CD4-positive, alpha-beta T cell treated with Interleukin-6 for 4 hours (primary cell): Measurements from ENCODE around the gene SLC38A3.
A peak's percentile ranks its signal among the peaks of the same experiment; 100 is the strongest.
"Not testable (repeated sequence)": the region's sequence is repeated elsewhere in the genome, so short reads cannot be mapped to it uniquely, and the experiment has no call there.

Experiments used
- DNase-seq: peaks from one replicate; pipeline ENCODE4 v3.0.0-alpha.2; 2020; ENCODE audit warnings: mixed read lengths

SLC38A3 gene

DNA sequence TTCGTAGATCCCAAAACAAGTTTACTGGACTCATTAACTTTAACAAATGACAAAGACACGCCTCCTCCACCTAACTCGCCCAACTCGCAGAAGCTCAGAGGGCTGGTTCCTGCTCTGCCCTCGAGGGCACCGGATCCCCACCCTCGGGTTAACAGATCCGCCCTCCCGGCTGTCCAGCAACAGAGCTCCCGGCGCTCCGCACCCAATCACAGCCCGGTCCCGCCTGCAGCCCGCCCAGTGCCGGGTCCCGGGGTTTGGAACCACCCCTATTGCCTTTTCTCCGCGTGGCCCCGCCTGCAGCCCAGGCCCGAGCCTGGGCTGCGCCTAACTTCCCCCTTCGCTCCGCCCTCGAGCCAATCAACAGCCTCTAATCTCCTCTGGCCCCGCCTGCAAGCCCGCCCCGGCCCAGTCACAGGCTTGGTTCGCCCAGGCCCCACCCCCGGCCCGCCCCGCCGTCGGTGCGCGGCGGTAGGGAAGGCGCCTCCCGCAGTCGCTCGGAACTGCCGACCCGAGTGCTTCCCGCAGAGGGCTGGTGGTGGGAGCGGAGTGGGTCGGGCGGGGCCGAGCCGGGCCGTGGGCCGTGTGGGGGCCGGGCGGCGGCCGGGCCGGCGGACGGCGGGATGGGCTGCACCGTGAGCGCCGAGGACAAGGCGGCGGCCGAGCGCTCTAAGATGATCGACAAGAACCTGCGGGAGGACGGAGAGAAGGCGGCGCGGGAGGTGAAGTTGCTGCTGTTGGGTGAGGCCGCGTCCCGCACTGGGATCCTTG, 30.8 kb downstream of the SLC38A3 start, which contains the start of gene GNAI2:
Gene GNAI2, plus strand, starts transcription at position 489 of the 768 bp plus-strand sequence. Its CDS starts 132 bp downstream, at position 621.
- DNase-seq: peak; percentile 99

GRCh38 chr3:50236484-50237132, 31.5 kb downstream of the SLC38A3 start:
- no peak for DNase-seq

GRCh38 chr3:50237133-50237651, 32.1 kb downstream of the SLC38A3 start:
- peak; percentile 49 for DNase-seq

DNA sequence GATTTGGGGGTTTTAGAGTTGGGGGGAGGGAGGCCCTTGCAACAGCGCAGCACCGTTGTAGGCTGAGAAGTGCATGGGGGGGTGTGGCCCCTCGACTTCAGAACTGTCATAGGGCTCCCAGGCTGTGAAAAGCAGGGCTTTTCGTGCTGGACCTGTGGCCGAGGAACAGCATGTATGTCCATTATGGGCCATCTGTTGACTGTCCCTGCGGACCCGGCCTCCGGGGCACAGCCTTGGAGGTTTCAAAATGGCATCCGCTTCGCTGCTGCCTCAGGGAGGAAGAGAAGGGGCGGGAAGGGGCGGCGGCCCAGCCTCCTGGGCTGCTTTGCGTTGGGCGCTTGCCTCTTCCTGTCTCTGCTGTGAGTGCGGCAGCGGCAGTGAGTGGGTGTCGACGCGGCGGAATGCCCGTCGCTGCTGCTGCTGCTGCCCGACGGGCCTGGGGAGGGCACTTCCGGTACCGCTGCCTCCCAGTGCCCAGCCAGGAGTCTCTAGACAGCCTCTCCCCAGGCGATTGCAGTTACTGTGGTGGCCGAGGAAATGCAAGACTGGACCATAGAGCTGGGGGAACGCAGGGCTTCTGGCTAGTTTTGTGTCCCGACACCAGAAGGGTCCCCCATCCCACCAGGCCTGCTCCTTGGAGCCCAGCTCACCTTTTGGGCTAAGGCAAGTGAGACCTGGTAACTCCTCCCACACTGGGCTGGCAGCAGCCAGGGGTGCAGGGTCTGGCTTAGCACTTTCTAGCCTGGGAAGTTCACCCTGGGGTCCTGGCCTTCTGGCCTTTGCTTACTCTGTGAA, 32.9 kb downstream of the SLC38A3 start:
- peak; percentile 91 for DNase-seq

GRCh38 chr3:50238549-50239026, 33.5 kb downstream of the SLC38A3 start:
- DNase-seq: peak; percentile 31

DNA sequence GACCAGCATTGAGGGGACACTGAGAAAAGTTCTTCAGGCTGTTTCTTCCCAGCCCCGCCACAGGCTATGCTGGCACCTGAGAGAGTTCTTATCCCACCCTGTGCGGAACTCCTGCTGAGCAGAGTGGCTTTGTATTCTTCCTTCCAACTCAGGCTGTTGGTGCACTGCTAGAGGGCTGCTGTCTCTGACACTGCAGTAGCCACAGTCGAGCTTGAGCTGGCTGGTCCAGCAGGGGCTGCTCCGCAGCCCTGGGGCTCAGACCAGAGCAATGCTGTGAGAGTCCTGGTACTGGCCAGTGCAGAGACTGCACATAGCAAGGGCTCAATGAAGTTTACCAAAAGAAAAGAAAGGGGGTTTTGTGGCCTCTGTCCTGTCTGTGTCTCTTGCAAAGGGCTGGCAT, 34.6 kb downstream of the SLC38A3 start:
- DNase-seq: no peak

- DNase-seq: no peak
These were observed 36.1 kb downstream of the SLC38A3 start for GRCh38 chr3:50241163-50241562.

DNA sequence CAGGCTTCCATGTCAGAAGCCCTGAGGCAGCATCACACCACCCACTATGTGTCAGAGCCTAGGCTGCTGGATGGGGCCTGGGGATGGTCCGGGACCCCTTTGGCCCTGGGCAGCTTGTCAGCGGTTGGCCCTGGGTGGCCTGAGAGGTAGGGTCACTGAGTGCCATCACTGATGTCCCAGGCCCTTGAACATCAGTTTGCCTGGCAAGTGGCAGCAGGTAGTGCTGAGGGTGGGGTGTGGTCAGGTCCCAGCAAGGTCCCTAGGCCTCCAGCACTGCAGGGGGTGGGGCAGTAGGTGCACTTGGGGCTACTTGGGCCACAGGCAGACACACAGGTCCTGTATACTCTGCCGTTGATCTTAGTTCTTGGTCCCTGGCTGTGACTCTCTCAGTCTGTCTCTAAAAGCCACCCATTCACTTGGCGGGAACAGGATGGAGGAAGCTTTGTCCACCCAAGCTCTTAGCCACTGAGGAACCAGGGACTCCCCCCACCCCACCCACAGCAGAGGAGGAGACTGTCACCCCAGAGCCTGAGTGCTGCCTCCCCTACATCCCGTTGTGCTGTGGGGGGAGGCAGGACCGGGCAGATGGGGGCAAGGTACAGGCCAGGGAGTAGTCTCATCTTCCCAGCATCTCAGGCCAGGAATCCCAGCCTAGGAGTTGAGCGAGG, 36.8 kb downstream of the SLC38A3 start:
- DNase-seq: no peak

- DNase-seq: peak; percentile 24
These were observed 37.3 kb downstream of the SLC38A3 start for GRCh38 chr3:50242381-50242770.

DNA sequence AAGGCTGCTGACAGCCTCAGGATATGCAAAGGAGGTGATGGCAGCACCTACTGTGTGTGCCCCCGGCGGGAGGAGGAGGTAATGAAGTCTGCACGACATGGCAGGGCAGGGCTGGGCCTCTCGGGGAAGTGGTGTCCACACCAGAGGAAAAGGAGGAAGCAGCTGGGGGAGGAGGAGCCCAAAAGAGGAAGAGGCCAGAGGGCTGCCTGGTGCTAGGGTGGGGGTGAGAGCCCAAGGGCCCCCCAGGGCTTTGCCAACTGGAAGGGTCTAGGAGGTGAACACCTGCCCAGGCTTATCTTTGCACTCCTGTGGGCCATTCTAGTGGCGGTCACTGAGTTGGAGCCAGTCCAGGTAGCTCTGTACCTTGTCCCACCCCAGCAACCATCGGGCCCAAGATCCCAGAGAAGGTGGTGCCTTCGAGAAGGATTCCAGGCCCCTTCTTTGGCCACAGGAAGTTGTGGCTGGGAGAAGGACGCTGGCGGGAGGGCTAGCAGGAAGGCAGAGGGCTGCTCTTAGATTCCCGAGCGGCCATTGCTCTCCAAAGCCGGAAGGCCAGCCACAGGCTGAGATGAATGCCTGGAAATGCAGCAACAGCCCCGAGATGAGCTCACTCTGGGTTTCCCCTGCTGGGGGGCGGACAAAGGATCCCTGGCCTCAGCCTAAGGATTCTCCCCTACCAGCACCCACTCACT, 37.9 kb downstream of the SLC38A3 start:
- peak; percentile 36 for DNase-seq

GRCh38 chr3:50243543-50243895, 38.4 kb downstream of the SLC38A3 start:
- DNase-seq: no peak

- not testable (repeated sequence) for DNase-seq
These were observed 39.7 kb downstream of the SLC38A3 start for GRCh38 chr3:50244813-50245212.

- DNase-seq: no peak
These were observed 40.2 kb downstream of the SLC38A3 start for GRCh38 chr3:50245251-50245745.

DNA sequence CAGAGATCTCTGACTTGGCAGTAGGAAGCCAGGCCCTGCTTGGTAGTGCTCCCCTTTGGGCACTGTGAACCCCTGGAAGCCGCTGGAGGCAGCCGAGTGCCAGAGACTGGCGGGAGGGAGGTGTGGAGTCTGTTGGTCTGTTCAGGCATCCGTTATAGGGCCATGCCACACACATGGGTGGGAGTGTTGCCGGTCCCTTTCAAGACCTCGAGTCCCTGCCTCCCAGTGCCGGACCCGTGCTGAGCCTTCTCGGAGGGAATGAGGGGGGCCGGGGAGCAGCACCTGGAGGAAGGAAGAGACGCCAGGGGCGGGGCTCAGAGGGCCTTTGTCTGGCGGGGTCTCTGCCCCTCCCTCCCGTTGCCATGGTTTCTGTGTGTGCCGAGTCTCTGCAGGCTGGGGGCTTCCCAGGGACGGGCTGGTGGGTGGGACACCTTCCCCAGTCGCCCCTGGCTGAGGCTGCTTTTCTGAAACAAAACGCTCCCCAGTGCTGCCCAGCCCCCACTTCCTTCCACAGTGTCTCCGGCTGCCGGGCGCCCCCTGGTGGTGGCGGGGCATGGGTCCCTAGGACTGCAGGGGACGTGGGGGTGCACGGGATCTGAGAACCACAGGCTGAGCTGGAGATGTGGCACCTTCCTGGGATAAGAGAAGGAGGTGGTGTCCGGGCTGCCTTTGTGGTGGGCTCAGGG, 40.9 kb downstream of the SLC38A3 start:
- DNase-seq: peak; percentile 97

GRCh38 chr3:50246517-50246954, 41.5 kb downstream of the SLC38A3 start:
- peak; percentile 83 for DNase-seq

DNA sequence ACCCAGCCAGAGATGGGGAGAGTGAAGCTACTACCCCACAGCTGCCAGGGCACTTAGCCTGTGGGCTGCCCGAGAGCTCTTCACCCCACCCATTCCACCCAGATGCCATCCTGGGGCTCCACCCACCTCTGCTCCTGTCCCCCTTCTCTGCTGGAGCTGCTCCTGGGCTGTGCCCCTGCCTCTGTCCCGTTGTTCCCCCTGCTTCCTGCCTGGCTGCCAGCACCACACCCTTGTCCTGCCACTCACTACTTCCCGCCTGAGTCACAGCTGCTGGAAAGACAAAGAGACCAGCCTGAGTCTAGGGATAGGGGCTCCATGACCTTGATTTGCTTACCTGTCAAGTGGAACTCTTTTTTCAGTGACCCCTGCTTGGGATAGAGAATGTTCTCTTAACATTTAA, 43.3 kb downstream of the SLC38A3 start:
- no peak for DNase-seq

GRCh38 chr3:50249457-50249856, 44.4 kb downstream of the SLC38A3 start:
- no peak for DNase-seq

DNA sequence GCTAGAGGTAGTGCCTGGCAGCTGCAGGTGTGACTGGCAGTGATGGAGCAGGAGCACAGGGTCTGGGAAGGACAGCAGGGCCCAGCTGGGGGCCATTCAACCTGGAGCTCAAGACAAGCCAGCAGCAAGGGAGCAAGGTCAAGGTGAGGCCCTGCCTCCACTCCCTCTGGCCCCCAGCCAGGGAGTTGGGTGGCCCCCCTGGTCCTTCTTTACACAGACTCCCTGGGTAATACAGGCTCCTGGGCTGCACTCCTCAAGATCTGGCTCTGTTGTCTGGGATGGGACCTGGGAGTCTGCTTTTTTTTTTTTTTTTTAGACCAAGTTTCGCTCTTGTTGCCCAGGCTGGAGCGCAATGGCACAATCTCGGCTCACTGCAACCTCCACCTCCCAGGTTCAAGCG, 45.4 kb downstream of the SLC38A3 start:
- no peak for DNase-seq

DNA sequence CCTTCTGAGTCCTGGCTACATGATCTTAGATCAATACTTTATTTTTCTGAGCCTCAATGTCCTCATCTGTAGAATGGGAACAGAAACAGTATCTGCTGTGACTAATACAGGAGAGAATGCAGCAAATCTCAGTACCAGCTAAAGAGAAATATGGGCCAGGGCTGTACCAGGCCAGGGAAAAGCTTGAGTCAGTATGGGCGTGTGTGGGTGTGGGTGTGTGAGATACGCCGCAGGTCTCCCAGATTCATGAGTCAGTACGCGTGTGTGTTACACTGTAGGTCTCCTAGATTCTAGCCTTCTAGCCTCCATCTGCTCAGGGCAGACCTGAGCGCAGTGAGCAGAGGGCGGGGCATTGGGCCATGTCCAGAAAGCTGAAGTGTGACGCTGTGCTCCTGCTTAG, 46.1 kb downstream of the SLC38A3 start:
- DNase-seq: no peak

- no peak for DNase-seq
These were observed 49.6 kb downstream of the SLC38A3 start for GRCh38 chr3:50254577-50255250.

- DNase-seq: no peak
These were observed 50.2 kb downstream of the SLC38A3 start for GRCh38 chr3:50255251-50255615.
